Measurements from ENCODE around the gene HESX1.

Gene HESX1

GRCh38 chr3:57173687-57174086, 26.1 kb downstream of the HESX1 start:
- TF ChIP-seq CTCF (IDR thresholded peaks at IDR 0.05; ENCODE audit: borderline replicate concordance, extremely low read depth, low read length, poor library complexity, severe bottlenecking): no peak
- TF ChIP-seq EZH2 (IDR thresholded peaks at IDR 0.05; ENCODE audit: borderline replicate concordance, low read depth, low read length, severe bottlenecking): no peak
- Histone ChIP-seq H3K36me3 (ENCODE audit: insufficient read depth, low read length) (no peaks in the 10 kb centered on the region), H3K4me3 (ENCODE audit: low read depth in 1 of 2, low read length in 2 of 2) (no peak overlapping the region), H3K4me1 (ENCODE audit: insufficient read depth, low read length) (peaks cover 8% of the 10 kb centered on the region; the same call in 1 of the 2 replicates), H3K79me2 (ENCODE audit: insufficient read depth, low read length) (no peaks in the 10 kb centered on the region), H3K27ac (ENCODE audit: low read length) (no peak overlapping the region), H3K4me2 (ENCODE audit: insufficient read depth, low read length) (no peak overlapping the region), H3K27me3 (ENCODE audit: insufficient read depth, low read length, poor library complexity) (peaks cover 8% of the 10 kb centered on the region), H3K9ac (ENCODE audit: low read depth, low read length) (no peak overlapping the region), H4K20me1 (ENCODE audit: insufficient read depth, low read length) (no peaks in the 10 kb centered on the region), H2AFZ (ENCODE audit: low read depth, low read length) (no peak overlapping the region), H3K9me3 (ENCODE audit: insufficient read depth, low read length, severe bottlenecking) (no peaks in the 10 kb centered on the region)
- ATAC-seq (ENCODE audit: insufficient read depth, low read depth): no peak
- DNase-seq: no peak

- H2AFZ ChIP-seq (ENCODE audit: low read depth, low read length): no peak overlapping the region
Observed at GRCh38 chr3:57170946-57171345, 28.8 kb downstream of the HESX1 start.

GRCh38 chr3:57169872-57170623, 29.7 kb downstream of the HESX1 start:
- Histone ChIP-seq H3K9ac (ENCODE audit: low read depth, low read length) (no peak overlapping the region), H3K4me2 (ENCODE audit: insufficient read depth, low read length) (peak overlapping the region; percentile 48), H2AFZ (ENCODE audit: low read depth, low read length) (peak overlapping the region; percentile 53; the same call in 1 of the 2 replicates), H3K4me3 (ENCODE audit: low read depth in 1 of 2, low read length in 2 of 2) (no peak overlapping the region), H3K9me3 (ENCODE audit: insufficient read depth, low read length, severe bottlenecking) (no peaks in the 10 kb centered on the region), H3K27ac (ENCODE audit: low read length) (no peak overlapping the region), H3K4me1 (ENCODE audit: insufficient read depth, low read length) (peaks cover 8% of the 10 kb centered on the region; the same call in 1 of the 2 replicates), H4K20me1 (ENCODE audit: insufficient read depth, low read length) (no peaks in the 10 kb centered on the region), H3K79me2 (ENCODE audit: insufficient read depth, low read length) (no peaks in the 10 kb centered on the region), H3K27me3 (ENCODE audit: insufficient read depth, low read length, poor library complexity) (peaks cover 11% of the 10 kb centered on the region), H3K36me3 (ENCODE audit: insufficient read depth, low read length) (no peaks in the 10 kb centered on the region)
- peak; percentile 77 for TF ChIP-seq CTCF (IDR thresholded peaks at IDR 0.05; ENCODE audit: borderline replicate concordance, extremely low read depth, low read length, poor library complexity, severe bottlenecking)
- TF ChIP-seq EZH2 (IDR thresholded peaks at IDR 0.05; ENCODE audit: borderline replicate concordance, low read depth, low read length, severe bottlenecking): no peak
- peak; percentile 75 for DNase-seq
- peak; percentile 98 for ATAC-seq (ENCODE audit: insufficient read depth, low read depth)

More at GRCh38 chr3:57170946-57171345, 28.8 kb downstream of the HESX1 start:
- TF ChIP-seq EZH2 (IDR thresholded peaks at IDR 0.05; ENCODE audit: borderline replicate concordance, low read depth, low read length, severe bottlenecking): no peak
- no peak for TF ChIP-seq CTCF (IDR thresholded peaks at IDR 0.05; ENCODE audit: borderline replicate concordance, extremely low read depth, low read length, poor library complexity, severe bottlenecking)
- Histone ChIP-seq H3K4me2 (ENCODE audit: insufficient read depth, low read length) (no peak overlapping the region), H3K36me3 (ENCODE audit: insufficient read depth, low read length) (no peaks in the 10 kb centered on the region), H3K9ac (ENCODE audit: low read depth, low read length) (no peak overlapping the region), H3K79me2 (ENCODE audit: insufficient read depth, low read length) (no peaks in the 10 kb centered on the region), H3K4me1 (ENCODE audit: insufficient read depth, low read length) (peaks cover 8% of the 10 kb centered on the region; the same call in 1 of the 2 replicates), H4K20me1 (ENCODE audit: insufficient read depth, low read length) (no peaks in the 10 kb centered on the region), H3K27me3 (ENCODE audit: insufficient read depth, low read length, poor library complexity) (peaks cover 11% of the 10 kb centered on the region), H3K4me3 (ENCODE audit: low read depth in 1 of 2, low read length in 2 of 2) (no peak overlapping the region), H3K9me3 (ENCODE audit: insufficient read depth, low read length, severe bottlenecking) (no peaks in the 10 kb centered on the region), H3K27ac (ENCODE audit: low read length) (no peak overlapping the region)
- DNase-seq (no peak), ATAC-seq (ENCODE audit: insufficient read depth, low read depth) (no peak)
